Fibroblast of peridontal ligament (primary cell): ENCODE measurements around the gene RNASEH1.

Experiments
- DNase-seq: peaks from one replicate; pipeline ENCODE4 v3.0.0-alpha.2; 2010; ENCODE audit errors: extremely low read depth

Gene RNASEH1

DNA sequence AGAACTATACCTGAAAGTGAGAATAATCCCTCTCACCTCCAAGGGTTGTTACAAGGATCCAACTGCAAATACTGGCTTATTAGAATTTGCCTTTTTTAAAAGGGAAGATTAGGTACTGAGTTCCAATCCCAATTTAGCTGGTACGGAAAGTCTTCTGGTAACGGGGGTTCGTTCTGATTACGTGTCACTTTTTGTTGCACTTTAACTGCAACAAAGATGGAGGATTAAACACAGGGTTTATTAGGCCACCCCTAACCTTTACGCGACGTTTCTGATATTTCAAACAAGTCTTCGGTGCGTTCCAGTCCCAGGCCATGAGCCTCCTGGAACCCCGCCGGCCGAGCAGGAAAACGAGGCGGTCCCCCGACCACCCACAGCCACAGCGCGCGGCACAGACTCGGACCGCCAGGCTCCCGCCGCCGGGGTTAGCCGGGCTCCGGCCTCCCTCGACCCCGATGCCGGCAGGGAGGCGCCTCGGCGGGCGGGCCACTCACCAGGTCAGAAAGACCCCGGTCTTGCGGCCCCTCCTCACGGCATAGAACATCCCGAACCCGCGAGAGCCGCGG is 411 bp downstream of the RNASEH1 start:
- no peak for DNase-seq

DNA sequence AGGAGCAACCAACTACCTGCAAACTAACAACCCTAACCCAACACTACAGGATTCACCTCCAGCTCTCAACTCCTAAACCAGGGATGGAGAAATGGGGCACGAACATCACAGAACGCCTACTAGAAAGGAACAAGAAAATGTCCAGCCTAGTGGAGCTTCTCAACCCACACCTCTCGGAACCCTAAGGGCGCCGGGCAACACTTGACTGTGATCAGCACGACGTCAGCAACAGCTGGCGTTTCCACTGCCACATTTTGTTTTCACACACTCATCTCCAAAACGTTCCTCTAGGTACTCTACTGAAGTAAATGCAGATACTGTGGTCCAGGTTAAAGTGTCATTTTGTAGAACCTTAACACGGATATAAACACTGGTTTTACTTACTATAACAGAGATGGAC is 4.2 kb downstream of the RNASEH1 start:
- no peak for DNase-seq

DNA sequence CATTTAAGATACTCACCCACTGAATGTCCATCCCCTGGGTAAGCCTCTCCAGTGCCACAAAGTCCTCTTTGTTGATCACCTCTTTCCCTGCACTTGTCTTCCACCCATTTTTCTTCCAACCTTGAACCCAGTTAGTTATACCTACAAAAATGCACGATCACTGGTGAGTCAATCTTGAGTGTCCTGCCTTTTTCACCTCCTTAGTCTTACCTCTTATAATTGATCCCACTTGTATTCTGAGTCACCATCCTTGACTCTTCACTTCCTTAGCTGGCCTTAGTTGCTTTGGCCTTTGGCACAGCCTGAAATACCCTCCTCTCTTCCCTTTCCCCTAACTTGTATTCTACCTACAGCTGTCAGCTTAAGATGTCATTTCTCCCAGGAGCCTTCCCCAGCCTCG is 10.2 kb downstream of the RNASEH1 start:
- no peak for DNase-seq

DNA sequence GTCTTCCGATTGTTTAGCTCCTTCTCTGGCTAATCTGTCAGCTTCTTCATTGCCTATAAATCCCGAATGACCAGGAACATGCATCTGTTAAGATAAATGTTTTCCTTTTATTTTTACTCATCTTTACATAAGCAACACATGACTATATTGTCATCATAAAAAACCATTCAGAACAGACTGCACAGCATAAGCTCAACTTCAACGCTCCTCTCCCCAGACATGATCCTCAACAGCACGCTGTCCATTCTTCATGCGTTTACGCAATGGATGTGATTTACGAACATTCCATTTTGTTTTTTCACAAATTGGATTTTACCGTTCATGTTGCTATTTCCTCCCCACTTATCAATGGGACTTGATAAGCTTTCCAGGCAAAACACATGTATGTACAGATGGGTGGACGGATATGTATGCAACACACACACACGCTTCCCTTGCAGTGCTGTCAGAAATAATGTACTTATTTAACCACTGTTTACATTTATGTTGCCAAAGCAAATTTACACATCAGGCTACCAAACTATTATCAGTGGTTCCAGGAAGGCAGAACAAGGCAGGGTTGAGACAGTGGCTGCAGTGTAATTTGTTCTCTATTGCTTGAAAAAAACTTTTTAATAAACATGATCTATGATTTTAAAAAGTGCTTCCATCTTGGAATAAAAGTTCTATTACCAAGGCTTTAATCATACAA is 12.2 kb downstream of the RNASEH1 start:
- DNase-seq: no peak

GRCh38 chr2:3543023-3543683 is 15.0 kb downstream of the RNASEH1 start:
- DNase-seq: no peak

GRCh38 chr2:3542107-3542506 is 16.0 kb downstream of the RNASEH1 start:
- DNase-seq: no peak

DNA sequence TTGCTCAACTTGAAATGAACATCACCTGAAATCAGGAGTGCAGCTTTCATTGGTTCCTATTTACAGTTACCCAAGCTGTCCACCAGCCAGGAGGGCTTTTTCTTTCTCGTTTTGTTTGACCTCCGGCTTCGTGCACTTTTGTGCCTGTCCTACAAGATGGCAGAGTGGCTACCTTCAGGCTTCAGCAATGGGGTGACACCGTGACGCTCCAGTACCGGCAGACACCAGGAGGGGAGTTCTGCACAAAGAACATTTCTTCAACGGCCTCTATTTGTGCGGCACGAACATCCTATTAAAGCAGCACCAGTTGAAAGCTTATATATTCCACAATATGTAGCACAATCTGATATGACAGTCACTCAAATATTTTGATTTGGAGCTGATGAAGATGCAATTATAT is 18.3 kb downstream of the RNASEH1 start:
- DNase-seq: no peak

DNA sequence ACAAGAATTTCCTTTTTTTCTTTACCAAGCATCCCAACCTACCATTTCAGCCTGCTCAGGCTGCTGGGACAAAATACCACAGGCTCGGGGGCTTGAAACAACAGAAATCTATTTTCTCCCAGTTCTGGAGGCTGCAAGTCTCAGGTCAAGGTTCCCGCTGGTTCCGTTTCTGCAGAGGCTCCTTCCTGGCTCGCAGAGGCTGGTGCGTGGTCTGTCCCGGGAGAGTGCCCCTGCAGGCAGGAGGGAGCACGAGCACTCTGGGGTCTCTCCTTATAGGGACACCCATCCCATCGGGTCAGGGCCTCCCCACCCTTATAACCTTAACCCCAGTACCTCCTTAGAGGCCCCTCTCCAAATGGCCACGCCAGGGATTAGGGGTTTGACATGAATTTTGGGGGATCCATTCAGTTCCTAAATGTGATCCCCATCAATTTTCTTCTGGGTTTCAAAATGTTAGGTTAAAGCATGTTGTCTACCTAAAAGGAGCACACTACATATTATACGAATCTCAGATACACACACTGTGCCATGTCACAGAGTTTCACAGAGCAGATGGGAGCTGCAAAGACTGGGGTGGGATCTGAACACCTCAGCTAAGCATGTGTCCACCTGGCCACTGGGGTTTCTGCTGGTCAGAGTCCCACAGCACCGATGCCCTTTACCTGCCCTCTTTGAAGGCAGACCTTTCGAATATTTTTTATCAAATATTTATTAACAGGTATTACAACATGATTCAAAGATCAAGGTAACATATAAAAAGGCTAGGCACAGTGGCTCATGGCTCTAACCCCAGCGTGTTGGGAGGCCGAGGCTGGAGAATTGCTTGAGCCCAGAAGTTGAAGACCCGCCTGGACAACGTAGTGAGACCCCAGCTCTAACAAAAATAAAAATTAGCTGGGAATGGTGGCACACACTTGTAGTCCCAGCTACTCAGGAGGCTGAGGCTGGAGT is 21.2 kb downstream of the RNASEH1 start:
- DNase-seq: no peak

DNA sequence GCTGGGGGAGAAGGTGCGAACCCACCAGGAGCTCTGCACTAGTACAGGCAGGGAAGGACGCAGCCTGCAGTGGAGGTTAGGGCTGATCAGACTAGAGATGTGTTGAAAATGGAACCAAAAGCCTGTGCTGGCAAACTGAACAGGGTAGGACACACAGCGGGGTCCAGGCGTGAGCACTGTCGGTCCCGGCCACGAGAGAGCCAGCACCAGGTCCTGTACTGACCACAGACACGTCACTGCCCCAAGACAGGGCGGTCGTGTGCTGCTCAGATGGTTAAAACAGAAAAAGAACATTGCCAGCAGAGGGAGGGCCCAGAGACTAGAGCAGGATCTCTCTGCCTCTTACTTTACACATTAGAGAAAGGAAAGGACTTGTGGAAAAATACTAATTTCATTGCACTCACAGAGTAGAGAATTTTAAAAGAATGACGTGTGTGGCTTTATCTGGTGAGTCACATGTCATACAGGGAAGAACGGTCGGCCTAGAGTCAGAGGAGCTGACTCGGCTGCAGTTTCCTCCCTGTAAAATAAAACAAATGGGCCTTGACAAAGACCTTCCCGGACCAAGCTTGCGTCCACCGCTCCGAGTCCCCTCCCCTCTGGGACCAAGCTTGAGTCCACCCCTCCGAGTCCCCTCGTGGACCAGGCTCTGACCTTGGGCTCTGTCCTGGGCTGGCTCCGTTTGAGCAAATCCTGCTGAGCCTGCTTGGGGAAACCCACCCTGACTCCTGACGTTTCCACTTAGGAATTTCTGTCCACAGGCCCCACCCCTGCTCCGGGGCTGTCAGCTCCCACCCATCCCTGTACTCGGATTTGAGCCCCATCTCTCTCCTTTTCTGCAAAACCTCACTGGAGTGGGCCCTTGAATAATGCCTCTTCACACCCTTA is 22.1 kb downstream of the RNASEH1 start:
- peak; percentile 85 for DNase-seq

DNA sequence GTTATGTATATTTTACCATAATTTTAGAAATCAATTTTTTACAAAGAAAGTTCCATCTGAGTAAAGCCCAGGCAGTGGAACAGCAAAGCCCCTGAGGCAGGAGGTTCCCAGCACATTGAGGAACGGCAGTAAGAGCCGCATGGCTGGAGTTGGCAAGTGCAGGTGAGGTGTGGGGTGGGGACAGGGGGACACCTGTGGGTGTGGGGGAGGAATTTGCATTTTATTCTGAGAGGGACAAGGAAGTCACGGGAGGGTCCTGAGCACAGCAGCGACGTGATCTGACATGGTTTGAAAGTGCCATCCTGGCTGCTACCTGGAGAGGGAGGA is 22.7 kb downstream of the RNASEH1 start:
- DNase-seq: no peak

DNA sequence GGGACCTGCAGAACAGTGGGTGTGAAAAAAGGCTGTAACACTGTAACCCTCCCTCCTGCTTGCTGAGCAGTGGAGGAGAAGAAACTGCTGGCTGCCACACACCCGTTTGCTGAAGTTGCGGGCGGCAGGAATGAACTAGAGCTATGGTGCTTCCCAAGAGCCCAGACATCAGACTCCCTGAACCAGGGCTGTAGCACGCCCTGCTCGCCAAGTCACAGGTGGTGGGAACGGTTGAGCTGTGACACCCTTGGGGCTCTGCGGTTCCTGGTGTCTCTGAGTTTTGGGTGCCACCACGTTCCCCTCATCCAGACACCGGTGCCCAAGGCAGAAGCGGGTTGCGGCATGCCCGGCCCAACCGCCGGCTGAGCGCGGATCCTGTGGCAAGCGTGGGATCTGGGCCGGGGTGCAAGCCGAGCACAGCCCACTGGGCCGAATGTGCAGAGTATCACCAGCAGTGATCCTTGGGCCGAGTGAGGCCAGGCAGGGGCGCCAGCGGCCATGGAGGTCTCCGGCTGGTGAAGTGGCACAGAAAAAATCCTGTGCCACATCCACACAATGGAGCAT is 23.8 kb downstream of the RNASEH1 start:
- no peak for DNase-seq

GRCh38 chr2:3533836-3534235 is 24.3 kb downstream of the RNASEH1 start:
- no peak for DNase-seq

DNA sequence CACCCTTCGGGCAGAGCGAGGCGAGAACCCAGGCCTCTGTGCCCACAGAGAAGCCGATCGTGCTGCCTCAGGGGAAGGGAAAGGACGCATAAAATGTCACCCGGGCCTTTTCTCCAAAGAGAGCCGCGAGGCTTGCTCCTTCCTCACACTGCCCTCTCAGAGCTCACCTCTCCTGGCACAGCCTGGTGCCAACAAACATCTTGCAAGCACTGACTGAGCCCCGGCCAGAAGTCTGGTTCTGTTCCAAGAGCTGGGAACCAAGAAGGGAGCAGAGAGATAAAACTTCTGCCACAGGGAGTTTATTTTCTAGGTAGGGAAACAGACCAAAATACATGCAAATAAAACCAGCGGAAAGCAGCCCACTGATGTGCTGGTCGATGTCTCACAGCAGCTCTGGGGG is 25.2 kb downstream of the RNASEH1 start:
- DNase-seq: no peak

DNA sequence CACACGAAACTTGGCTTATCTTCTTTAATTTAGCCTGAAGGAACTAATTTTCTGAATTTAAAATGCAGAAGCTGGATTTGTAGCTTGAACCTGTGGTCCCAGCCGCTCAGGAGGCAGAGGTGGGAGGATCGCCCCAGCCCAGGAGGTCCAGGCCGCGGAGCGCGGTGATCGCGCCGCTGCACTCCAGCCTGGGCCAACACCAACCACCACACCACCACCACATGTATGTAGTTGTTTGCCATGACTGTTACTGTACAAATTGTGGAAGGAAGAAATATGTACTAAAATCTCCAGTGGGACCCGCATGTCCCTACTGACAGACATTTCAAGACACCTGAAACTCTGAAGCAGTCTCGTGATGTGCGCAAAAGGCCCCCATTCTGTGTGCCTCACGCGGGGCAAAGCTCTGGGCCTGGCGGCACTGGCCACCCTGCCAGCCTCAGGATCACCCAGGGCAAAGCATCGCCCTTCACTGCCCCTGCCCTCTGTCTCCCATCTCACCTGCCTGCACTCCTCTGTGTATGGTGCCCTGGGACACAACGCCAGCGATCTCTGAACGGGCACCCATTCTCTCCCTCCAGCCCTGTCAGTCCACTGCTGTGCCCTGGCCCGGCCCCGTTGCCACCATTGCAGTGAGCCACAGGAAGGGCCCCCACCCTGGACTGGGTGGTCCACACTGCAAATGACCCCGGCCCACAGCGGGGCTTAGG is 28.7 kb downstream of the RNASEH1 start:
- no peak for DNase-seq

DNA sequence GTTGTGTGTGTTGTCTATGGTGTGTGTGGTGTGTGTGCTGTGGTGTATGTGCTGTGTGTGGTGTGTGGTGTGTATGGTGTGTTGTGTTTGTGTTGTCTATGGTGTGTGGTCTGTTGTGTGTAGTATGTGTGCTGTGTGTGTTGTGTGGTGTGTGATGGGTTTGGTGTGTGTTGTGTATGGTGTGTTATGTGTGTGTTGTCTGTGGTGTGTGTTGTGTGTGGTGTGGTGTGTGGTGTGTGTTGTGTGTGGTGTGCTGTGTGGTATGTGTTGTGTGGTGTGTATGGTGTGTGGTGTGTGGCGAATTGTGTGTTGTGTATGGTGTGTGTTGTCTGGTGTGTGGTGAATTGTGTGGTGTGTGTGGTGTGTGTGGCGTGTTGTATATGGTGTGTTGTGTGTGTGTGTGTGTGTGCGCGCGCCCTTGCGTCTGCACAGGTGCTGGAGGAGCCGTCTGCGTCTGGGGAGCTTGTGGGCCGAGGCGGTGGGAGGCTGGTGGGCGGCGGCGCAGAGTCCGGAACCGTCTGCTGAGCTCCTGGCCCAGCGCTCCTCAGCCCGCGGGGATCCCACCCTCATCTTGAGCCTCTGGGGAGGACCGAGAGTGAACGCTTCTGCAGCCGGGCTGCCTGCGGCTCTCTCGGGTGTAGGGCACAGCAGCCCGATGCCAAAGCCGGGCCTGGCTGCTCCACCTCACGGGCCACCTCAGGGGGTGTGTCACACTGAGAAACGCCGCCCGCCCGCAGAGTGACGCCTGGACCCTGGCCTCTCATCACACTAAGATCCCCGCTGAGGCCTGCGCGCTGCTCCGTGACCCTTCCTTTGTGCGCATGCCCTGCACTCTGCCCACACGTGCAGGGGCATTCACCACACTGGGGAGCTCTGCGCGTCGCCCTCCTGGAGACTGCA is 30.0 kb downstream of the RNASEH1 start:
- no peak for DNase-seq

- DNase-seq: no peak
These were observed 31.3 kb downstream of the RNASEH1 start for GRCh38 chr2:3526871-3527270.

DNA sequence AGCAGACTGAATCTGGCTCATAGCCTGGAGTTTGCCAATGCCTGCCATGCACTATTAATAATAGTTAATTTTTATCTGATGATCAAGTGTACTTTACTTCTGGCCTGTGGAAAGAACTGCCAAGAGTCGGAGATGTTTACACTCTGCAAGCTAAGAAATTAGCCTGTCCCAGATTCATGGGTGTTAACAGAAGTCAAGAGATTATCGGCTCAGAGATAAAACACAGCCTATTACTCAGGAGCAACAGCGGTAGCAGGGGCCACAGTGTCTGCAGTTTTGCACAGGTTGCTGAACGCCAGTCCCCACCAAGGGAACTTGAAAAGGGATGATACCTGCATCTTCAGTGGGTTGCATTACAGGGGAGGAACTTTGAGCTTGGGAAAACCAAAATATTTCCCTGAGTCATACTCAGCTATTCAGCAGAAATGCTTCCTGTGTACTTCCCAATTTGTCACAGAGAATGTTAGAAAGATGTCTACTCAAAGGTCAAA is 34.5 kb downstream of the RNASEH1 start:
- DNase-seq: peak; percentile 29

GRCh38 chr2:3522961-3523421 is 35.1 kb downstream of the RNASEH1 start:
- DNase-seq: no peak

GRCh38 chr2:3520591-3520990 is 37.5 kb downstream of the RNASEH1 start:
- DNase-seq: no peak
